ENCODE results near the gene INSR. TPM values are rescaled to one million over a fixed set of nuclear protein-coding genes. Genes with fewer than 3 reads are reported as not detected.

The INSR gene
- total RNA-seq, 1 experiment from 2014 or later = 2.5 TPM

- CTCF ChIA-PET = no interaction called here
- Histone ChIP-seq H3K36me3 (ENCODE audit: control insufficient read depth, insufficient read depth, low read length) (no peaks in the 10 kb centered on the region), H3K9me3 (ENCODE audit: control insufficient read depth, insufficient read depth, low read depth, low read length) (no peaks in the 10 kb centered on the region), H3K4me1 (ENCODE audit: control insufficient read depth, insufficient read depth, low read length) (no peaks in the 10 kb centered on the region), H3K4me3 (ENCODE audit: low read depth in 2 of 2, low read length in 2 of 2) (no peak overlapping the region), H3K27me3 (ENCODE audit: control insufficient read depth, insufficient read depth, low read length) (no peaks in the 10 kb centered on the region), H3K27ac (ENCODE audit: low read length) (no peak overlapping the region)
- in situ Hi-C loops (cut with HindIII; ENCODE audit: low pct_unique_long_range_greater_than_20kb, low sequenced_read_pairs) = no loop called here
- POLR2A ChIA-PET = no interaction called here
- intact Hi-C loops (cut with micrococcal nuclease; ENCODE audit: unreplicated experiment) = no loop called here
- TF ChIP-seq SIN3A (IDR thresholded peaks at IDR 0.05; ENCODE audit: borderline replicate concordance, insufficient read depth, low read depth, low read length) (no peak), REST (IDR thresholded peaks at IDR 0.05; ENCODE audit: insufficient read depth in 1 of 2, low read depth in 2 of 2, low read length in 1 of 2) (no peak), TCF7L2 (IDR thresholded peaks at IDR 0.05; ENCODE audit: low read depth, low read length) (no peak), CTCF (IDR thresholded peaks at IDR 0.05) (no peak), POLR2AphosphoS5 (IDR thresholded peaks at IDR 0.05; ENCODE audit: low read depth, low read length) (no peak)
- DNase-seq (ENCODE audit: low read depth, low spot score) (no peak), ATAC-seq (no peak)
- no TSS peak for BruUV-seq (replicated peaks)
These were observed 26.2 kb downstream of the INSR start for GRCh38 chr19:7267792-7268704.

- no peaks in the 10 kb centered on the region for H3K36me3 ChIP-seq (ENCODE audit: control insufficient read depth, insufficient read depth, low read length)
- DNase-seq (ENCODE audit: low read depth, low spot score) = no peak
- ATAC-seq = no peak
- H3K27ac ChIP-seq (ENCODE audit: low read length) = no peak overlapping the region
- intact Hi-C loops (cut with micrococcal nuclease; ENCODE audit: unreplicated experiment) (no loop called here), in situ Hi-C loops (cut with HindIII; ENCODE audit: low pct_unique_long_range_greater_than_20kb, low sequenced_read_pairs) (no loop called here)
- no peak overlapping the region for H3K4me3 ChIP-seq (ENCODE audit: low read depth in 2 of 2, low read length in 2 of 2)
- TF ChIP-seq CTCF (IDR thresholded peaks at IDR 0.05) (no peak), POLR2AphosphoS5 (IDR thresholded peaks at IDR 0.05; ENCODE audit: low read depth, low read length) (no peak), REST (IDR thresholded peaks at IDR 0.05; ENCODE audit: insufficient read depth in 1 of 2, low read depth in 2 of 2, low read length in 1 of 2) (no peak), SIN3A (IDR thresholded peaks at IDR 0.05; ENCODE audit: borderline replicate concordance, insufficient read depth, low read depth, low read length) (no peak), TCF7L2 (IDR thresholded peaks at IDR 0.05; ENCODE audit: low read depth, low read length) (no peak)
- no peaks in the 10 kb centered on the region for H3K27me3 ChIP-seq (ENCODE audit: control insufficient read depth, insufficient read depth, low read length)
- BruUV-seq (replicated peaks) = no TSS peak
- no peaks in the 10 kb centered on the region for H3K4me1 ChIP-seq (ENCODE audit: control insufficient read depth, insufficient read depth, low read length)
- ChIA-PET POLR2A (no interaction called here), CTCF (no interaction called here)
- no peaks in the 10 kb centered on the region for H3K9me3 ChIP-seq (ENCODE audit: control insufficient read depth, insufficient read depth, low read depth, low read length)
These were observed 27.4 kb downstream of the INSR start for GRCh38 chr19:7266832-7267231.

Data from Panc1 (cell line).